NCI-H82 treated with DMSO at 0.1 percent for 48 hours (cell line): ENCODE results near the gene BLNK.
"Not testable (repeated sequence)": the region's sequence is repeated elsewhere in the genome, so short reads cannot be mapped to it uniquely, and the experiment has no call there.

Source experiments
- DNase-seq: peaks from one replicate; lab custom pipeline; 2025; ENCODE audit not compliant: unreplicated experiment; lab: John Stamatoyannopoulos, UW

Gene BLNK

GRCh38 chr10:96271016-96271815, at the start of gene BLNK:
Gene BLNK, minus strand, starts transcription at chr10:96271569. Its CDS starts 171 bp downstream, at chr10:96271398.
- DNase-seq, result no peak

GRCh38 chr10:96319754-96320474, 48.5 kb upstream of the BLNK start:
- DNase-seq, result no peak

GRCh38 chr10:96317067-96317833, 45.9 kb upstream of the BLNK start:
- no peak for DNase-seq

GRCh38 chr10:96313344-96313743, 42.0 kb upstream of the BLNK start:
- DNase-seq, result no peak

- DNase-seq, result no peak
Observed at GRCh38 chr10:96311180-96311715, 39.9 kb upstream of the BLNK start.

- DNase-seq, result peak; percentile 75
Observed at GRCh38 chr10:96310321-96310669, 38.9 kb upstream of the BLNK start.

GRCh38 chr10:96309628-96310320, 38.4 kb upstream of the BLNK start:
- DNase-seq, result no peak

- not testable (repeated sequence) for DNase-seq
Observed at GRCh38 chr10:96308854-96309253, 37.5 kb upstream of the BLNK start.

- DNase-seq, result no peak
Observed at GRCh38 chr10:96306516-96306915, 35.1 kb upstream of the BLNK start.

GRCh38 chr10:96305019-96305418, 33.6 kb upstream of the BLNK start:
- no peak for DNase-seq

- DNase-seq, result no peak
Observed at GRCh38 chr10:96304230-96304629, 32.9 kb upstream of the BLNK start, which contains the start of gene DNTT. Gene DNTT, plus strand, starts transcription at chr10:96304434. Its CDS starts 64 bp downstream, at chr10:96304498.

GRCh38 chr10:96301616-96302015, 30.2 kb upstream of the BLNK start:
- no peak for DNase-seq

GRCh38 chr10:96299383-96299782, 28.0 kb upstream of the BLNK start:
- DNase-seq, result no peak

- no peak for DNase-seq
Observed at GRCh38 chr10:96298362-96298761, 27.0 kb upstream of the BLNK start.

GRCh38 chr10:96297486-96297885, 26.1 kb upstream of the BLNK start:
- no peak for DNase-seq

- no peak for DNase-seq
Observed at GRCh38 chr10:96295475-96295874, 24.1 kb upstream of the BLNK start.

- peak; percentile 14 for DNase-seq
Observed at GRCh38 chr10:96292971-96293920, 21.9 kb upstream of the BLNK start.

- no peak for DNase-seq
Observed at GRCh38 chr10:96290368-96291133, 19.2 kb upstream of the BLNK start.
